Renal cortex interstitium (tissue), 11 donors: Measurements from ENCODE around the gene PKNOX2. TPM values are rescaled to one million over a fixed set of nuclear protein-coding genes. Genes with fewer than 3 reads are reported as not detected.

ENCODE experiments used
- DNase-seq, 11 donors: peaks; one replicate each; pipeline ENCODE4 v3.0.0-alpha.2; 2013; ENCODE audit warnings: low read depth in 9 of 11, low spot score in 4 of 11; ENCODE audit errors: extremely low read depth in 1 of 11
- polyA plus RNA-seq, 3 donors: library from polyadenylated mRNA; unstranded; fragments of 120-200 nt; gene quantifications; one replicate each; pipeline ENCODE4 v1.2.1, GENCODE V29; 2013; ENCODE audit not compliant: insufficient read length in 3 of 3

Gene PKNOX2
- polyA plus RNA-seq, 3 donors, result 12.4 to 14.6 (median 13.9) TPM

- DNase-seq, result no peak
Measured at GRCh38 chr11:125148011-125148410, 16.5 kb upstream of the PKNOX2 start.

DNA sequence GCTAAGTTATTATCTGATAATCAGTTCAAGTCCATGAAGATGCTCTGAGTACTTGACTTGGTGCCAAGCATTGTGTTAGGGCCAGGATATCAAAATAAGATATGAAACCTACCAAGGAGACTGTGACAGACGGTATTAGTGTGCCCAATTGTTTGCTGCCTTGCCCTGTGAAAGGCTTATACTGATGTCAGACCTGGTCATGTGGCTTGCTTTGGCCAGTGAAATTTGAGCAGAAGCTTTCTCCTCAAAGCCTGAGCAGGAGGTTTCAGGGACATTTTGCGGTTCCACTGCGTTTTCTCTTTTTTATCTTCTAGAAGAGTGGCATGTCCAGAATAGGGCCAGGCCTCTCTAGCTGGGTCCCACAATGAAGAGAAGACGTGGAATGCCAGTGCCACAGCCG is 15.8 kb upstream of the PKNOX2 start:
- DNase-seq, result no peak

GRCh38 chr11:125153837-125154236 is 10.7 kb upstream of the PKNOX2 start:
- DNase-seq, result no peak

DNA sequence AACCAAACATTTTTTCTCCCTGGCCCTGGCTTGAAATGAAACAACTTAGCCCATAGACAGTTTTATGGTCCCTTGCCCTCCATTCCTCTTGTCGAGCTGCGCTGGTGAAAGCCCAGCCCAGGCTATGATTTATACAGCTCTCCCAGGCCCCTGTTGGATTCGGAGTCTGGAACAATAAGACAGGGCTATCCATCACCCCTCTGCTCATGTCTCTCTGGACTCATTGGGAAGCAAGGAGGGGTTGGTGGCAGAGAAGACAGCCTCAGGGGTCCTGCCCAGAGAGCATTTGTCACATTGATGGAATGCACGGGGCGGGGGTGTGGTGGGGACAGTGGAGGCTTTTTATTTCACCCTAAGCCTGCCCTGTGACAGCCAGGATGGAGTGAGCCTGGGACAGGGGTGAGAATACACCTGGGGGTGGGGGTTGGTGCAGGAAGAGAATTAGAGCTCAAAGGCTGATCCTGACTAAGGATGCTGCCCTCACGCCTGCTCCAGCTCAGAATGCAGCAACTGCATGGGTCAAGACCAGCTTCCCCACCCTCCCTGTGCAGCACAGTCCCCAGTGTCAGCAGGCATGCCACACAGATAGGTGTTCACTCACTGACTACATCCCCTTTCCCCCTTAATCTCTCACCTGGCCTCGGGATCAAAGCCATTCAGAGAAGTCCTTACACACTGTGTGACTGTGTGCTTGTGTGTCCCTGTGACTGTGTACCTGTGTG is 10.0 kb upstream of the PKNOX2 start:
- DNase-seq, result peak in 1 of 11 donors; percentile 76

DNA sequence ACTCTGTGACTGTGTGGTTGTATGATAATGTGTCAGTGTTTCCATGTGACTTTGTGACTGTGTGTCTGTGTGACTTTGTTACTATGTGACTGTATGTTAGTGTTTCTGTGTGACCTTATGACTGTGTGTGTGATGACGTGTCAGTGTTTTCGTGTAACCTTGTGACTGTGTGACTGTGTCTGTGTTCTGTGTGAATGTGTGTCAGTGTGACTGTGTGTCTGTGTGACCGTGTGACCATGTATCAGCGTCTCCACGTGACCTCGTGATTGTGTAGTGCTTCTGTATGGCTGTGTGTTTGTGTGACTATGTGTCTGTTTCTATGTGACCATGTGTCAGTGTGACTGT is 9.5 kb upstream of the PKNOX2 start:
- DNase-seq, result no peak

- no peak for DNase-seq
Measured at GRCh38 chr11:125155767-125156166, 8.8 kb upstream of the PKNOX2 start.

DNA sequence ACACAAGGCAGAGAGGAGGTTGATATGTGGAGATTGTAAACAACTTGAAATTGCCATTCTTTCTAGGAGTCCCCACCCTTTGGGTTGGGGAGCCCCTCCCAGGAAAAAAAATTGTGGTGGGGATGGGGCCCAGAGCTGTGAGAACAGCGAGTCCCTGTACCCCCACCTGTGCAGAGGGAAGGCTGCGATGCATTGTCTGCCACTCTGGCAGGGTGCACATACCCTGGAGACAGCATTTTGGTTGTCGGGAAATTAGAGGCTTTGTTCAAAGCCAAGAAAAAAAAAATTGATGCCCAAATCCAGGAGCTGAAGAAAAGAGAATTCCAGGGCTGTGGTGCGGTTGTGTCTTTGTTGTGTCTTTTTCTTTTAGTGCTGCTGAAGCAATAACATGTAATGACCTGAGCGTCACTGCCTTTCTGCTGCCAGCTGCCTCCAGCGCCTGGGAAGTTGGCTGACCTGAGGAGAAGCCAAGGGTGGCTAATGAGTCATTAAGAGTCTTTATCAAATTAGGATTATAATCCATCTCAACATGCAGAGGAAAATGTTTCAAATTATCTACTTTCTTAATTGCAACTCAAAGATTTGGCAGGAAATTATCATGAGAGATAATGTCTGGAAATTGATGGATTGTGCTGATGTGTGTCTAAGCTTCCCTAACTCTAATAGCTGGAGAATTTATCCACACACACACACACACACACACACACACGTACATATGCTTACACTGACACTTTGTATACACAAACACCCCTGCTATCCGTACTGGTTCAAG is 8.0 kb upstream of the PKNOX2 start:
- DNase-seq, result no peak

GRCh38 chr11:125157118-125157733 is 7.3 kb upstream of the PKNOX2 start:
- no peak for DNase-seq

- no peak for DNase-seq
Measured at GRCh38 chr11:125157953-125158680, 6.4 kb upstream of the PKNOX2 start.

GRCh38 chr11:125162743-125163142 is 1.8 kb upstream of the PKNOX2 start:
- no peak for DNase-seq

DNA sequence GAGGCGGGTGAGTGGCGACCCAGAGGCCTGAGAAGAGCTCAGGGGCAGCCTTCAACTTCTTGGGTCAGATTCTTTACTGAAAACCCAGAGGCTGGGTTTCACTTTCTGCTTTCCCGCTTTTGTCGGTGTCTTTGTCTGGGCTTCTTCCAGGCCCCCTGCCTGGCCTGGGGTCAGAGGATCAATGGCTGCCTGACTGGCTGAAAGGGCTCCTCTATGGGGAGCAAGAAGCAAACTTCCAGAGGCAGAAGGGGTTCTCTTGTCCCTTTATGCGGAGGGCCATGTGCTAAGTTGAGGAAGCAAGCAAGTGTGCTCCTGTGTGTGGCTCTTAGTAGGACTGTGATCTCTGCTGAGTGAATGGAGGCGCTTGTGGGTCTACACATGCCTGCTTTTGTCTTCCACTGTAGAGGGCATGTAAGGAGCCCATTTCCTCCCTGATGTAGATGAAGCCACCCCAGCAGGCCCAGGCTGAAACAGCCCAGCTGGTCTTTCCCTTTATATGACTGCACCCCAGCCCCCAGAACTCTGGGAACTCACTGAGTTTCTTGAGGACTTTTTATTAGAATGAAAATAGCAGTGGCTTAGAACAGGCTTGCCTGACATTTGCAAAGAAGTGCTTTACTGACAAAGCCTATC is 1.0 kb upstream of the PKNOX2 start:
- DNase-seq, result no peak

GRCh38 chr11:125164091-125164421 is 495 bp upstream of the PKNOX2 start:
- no peak for DNase-seq

- no peak for DNase-seq
Measured at GRCh38 chr11:125165111-125165842, 726 bp downstream of the PKNOX2 start.

GRCh38 chr11:125165843-125166763 is 1.6 kb downstream of the PKNOX2 start:
- no peak for DNase-seq

DNA sequence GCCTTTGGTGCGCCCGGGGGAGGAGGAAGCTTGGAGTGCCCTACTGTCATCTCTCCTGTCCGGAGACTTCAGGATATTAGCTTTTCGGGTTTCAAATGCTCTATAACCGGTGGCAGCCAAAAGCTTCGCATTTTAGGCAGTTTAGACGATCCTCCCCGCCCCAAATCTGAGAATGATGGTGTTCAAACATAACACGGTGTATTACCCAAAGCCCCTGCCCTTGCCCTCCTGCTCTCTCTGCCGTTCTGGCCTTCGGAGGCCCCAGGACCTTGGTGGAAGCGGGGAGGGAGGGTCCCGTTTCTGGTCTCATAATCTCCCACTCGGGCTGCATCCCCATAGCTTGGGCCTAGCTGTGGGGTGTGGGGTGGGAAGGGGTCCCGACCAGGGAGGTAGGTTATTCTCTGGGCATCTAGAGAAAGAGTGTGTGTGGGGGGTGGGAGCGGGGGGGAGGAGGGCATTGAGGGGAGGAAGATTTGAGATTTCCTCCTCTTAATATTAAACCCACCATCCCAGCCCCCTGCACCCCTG is 2.3 kb downstream of the PKNOX2 start:
- no peak for DNase-seq

DNA sequence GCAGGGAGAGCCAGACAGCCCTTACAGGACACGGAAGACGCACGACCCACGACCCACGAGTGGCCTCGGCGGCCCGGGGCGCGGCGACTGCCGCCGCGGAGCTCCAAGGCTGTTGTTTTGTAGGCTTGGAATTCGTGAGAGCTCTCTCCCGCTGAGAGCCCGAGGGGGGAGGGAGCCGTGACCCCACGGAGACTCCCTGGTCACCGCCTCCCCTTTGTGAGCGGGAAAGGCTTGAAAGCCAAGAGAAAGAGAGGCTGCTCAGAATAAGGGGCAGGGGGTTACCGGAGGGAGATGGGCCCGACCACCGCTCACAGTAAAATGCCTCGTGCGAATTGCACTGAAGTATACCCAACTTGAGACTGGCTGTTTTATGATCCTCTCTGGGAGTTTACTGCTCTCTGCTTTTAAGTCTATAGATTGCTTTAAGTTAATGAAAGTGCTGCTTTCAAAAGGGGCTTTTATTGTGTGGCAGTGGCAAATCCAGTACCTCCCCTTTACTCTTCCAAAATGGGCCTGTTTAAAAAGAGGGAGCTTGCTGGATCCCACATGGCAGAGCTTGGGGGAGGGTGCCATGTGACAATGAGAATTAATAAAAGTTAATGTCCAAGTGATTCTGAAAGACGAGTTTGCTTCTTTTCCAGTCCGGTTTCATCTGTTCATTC is 2.9 kb downstream of the PKNOX2 start:
- no peak for DNase-seq
